HCT116 (cell line): ENCODE results near the gene NEURL4. TPM values are rescaled to one million over a fixed set of nuclear protein-coding genes. Genes with fewer than 3 reads are reported as not detected.

Source experiments
- ATAC-seq: fragments of 200-7000 bp; cut with Tn5 transposase; 2 replicates; pipeline ENCODE4 v1.9.1; 2020; ENCODE audit warnings: mild to moderate bottlenecking, moderate library complexity
- BruUV-seq: library from RNA; stranded (reverse); fragments of 400-500 nt; replicated peaks from 2 replicates; lab custom pipeline; 2021; lab: Mats Ljungman, UMichigan
- CTCF ChIA-PET: fragments of 300-600 bp; sonication (Branson Sonifier 250); formaldehyde crosslinking; loops from one replicate; lab custom pipeline; 2021; ENCODE audit warnings: antibody characterized with exemption; lab: Charles Lee
- POLR2A ChIA-PET: fragments of 300-600, 350-600 bp; sonication (Branson Sonifier 250); formaldehyde crosslinking; loops from one replicate; lab custom pipeline; 2021; ENCODE audit warnings: antibody characterized with exemption; lab: Charles Lee
- RAD21 ChIA-PET, 2 experiments: fragments of 300-600 bp; sonication (Branson Sonifier 250); formaldehyde crosslinking; loops; one replicate each; lab custom pipeline; 2023; ENCODE audit warnings: low total read pairs in 2 of 2; ENCODE audit not compliant: uncharacterized antibody in 2 of 2, unreplicated experiment in 2 of 2, low non-redundant PET in 1 of 2; lab: Charles Lee
- DNase-seq: peaks from one replicate; pipeline ENCODE4 v3.0.0-alpha.2; 2010; ENCODE audit warnings: low read depth, low spot score
- H2AFZ ChIP-seq: fragments of 200-600 bp; shearing (Covaris generic), sonication (generic); 2 replicates; pipeline ENCODE4 v1.6.1; 2017; ENCODE audit warnings: low read depth, mixed run types, mixed read lengths, antibody characterized with exemption, low read length; ENCODE audit not compliant: poor library complexity, severe bottlenecking
- H3K27ac ChIP-seq: 2 replicates; pipeline ENCODE4 v1.5.1; 2012; ENCODE audit warnings: low read depth, low read length
- H3K27me3 ChIP-seq: fragments of 200-600 bp; sonication (generic); 2 replicates; pipeline ENCODE4 v1.6.1; 2016; ENCODE audit warnings: mixed run types, low read length, mixed read lengths; ENCODE audit not compliant: insufficient read depth
- H3K36me3 ChIP-seq, 2 experiments: fragments of 200-500 bp in 1 of 2; fragments of 200-600 bp in 1 of 2; sonication (Bioruptor generic) in 1 of 2; sonication (generic) in 1 of 2; 2 replicates each; pipeline versions ENCODE4 v1.5.1 to v1.6.1; 2014 to 2016; ENCODE audit warnings: low read length in 2 of 2, inconsistent platforms in 1 of 2, mixed read lengths in 1 of 2, mixed run types in 1 of 2; ENCODE audit not compliant: insufficient read depth in 2 of 2, control insufficient read depth in 1 of 2
- H3K4me1 ChIP-seq, 2 experiments: fragments of 200-600 bp in 1 of 2; sonication (generic) in 1 of 2; 2 replicates each; pipeline versions ENCODE4 v1.5.1 to v1.6.1; 2012 to 2017; ENCODE audit warnings: low read length in 2 of 2, inconsistent platforms in 1 of 2, mild to moderate bottlenecking in 1 of 2, mixed read lengths in 1 of 2, mixed run types in 1 of 2, moderate library complexity in 1 of 2; ENCODE audit not compliant: insufficient read depth in 2 of 2, control insufficient read depth in 1 of 2
- H3K4me2 ChIP-seq: fragments of 200-600 bp; sonication (generic); 2 replicates; pipeline ENCODE4 v1.6.1; 2017; ENCODE audit warnings: mixed run types, low read length, mixed read lengths
- H3K4me3 ChIP-seq, 2 experiments: fragments of 200-600 bp in 1 of 2; sonication (generic) in 1 of 2; replicated peaks in 1 of 2; 2 replicates each; pipeline ENCODE4 v1.5.1; 2011 to 2016; ENCODE audit warnings: low read length in 2 of 2, control low read depth in 1 of 2, low read depth in 1 of 2, mild to moderate bottlenecking in 1 of 2, mixed read lengths in 1 of 2, mixed run types in 1 of 2
- H3K79me2 ChIP-seq: fragments of 200-600 bp; sonication (generic); 2 replicates; pipeline ENCODE4 v1.6.1; 2017; ENCODE audit warnings: mild to moderate bottlenecking, mixed run types, low read length, moderate library complexity, mixed read lengths; ENCODE audit not compliant: insufficient read depth
- H3K9ac ChIP-seq: fragments of 200-600 bp; sonication (generic); 2 replicates; pipeline ENCODE4 v1.6.1; 2016; ENCODE audit warnings: low read length, mixed read lengths
- H3K9me2 ChIP-seq: fragments of 200-600 bp; sonication (generic), shearing (Covaris generic); 2 replicates; pipeline ENCODE4 v1.6.1; 2017; ENCODE audit warnings: mixed run types, mild to moderate bottlenecking, moderate library complexity; ENCODE audit not compliant: insufficient read depth
- H3K9me3 ChIP-seq, 2 experiments: fragments of 200-500 bp in 1 of 2; fragments of 200-600 bp in 1 of 2; sonication (Bioruptor generic) in 1 of 2; sonication (generic) in 1 of 2; 2 replicates each; pipeline ENCODE4 v1.6.1; 2014 to 2017; ENCODE audit warnings: low read length in 2 of 2, mixed read lengths in 2 of 2, inconsistent platforms in 1 of 2, low read depth in 1 of 2, mild to moderate bottlenecking in 1 of 2, mixed run types in 1 of 2, moderate library complexity in 1 of 2; ENCODE audit not compliant: control insufficient read depth in 1 of 2, insufficient read depth in 1 of 2
- H4K20me1 ChIP-seq: fragments of 200-600 bp; sonication (generic), shearing (Covaris generic); 2 replicates; pipeline ENCODE4 v1.6.1; 2017; ENCODE audit warnings: mixed run types, mild to moderate bottlenecking, moderate library complexity; ENCODE audit not compliant: insufficient read depth
- CEBPB ChIP-seq: IDR thresholded peaks from 2 replicates; pipeline ENCODE4 v1.6.1; 2012; ENCODE audit warnings: low read depth
- CTCF ChIP-seq, 3 experiments: fragments of 200-600 bp in 1 of 3; sonication (generic) in 1 of 3; IDR thresholded peaks in 2 of 3; conservative IDR thresholded peaks in 1 of 3; 2 replicates each; pipeline ENCODE4 v1.5.1; 2012 to 2017; ENCODE audit warnings: low read depth in 2 of 3, low read length in 2 of 3, antibody characterized with exemption in 1 of 3, borderline replicate concordance in 1 of 3, control low read depth in 1 of 3, mild to moderate bottlenecking in 1 of 3, mixed read lengths in 1 of 3, mixed run types in 1 of 3, moderate library complexity in 1 of 3; ENCODE audit not compliant: insufficient read depth in 1 of 3
- EGR1 ChIP-seq: IDR thresholded peaks from 2 replicates; pipeline ENCODE4 v1.6.1; 2012; ENCODE audit warnings: low read depth
- EZH2 ChIP-seq: fragments of 200-600 bp; sonication (generic); IDR thresholded peaks from 2 replicates; pipeline ENCODE4 v1.6.1; 2017; ENCODE audit warnings: antibody characterized with exemption, mixed run types
- POLR2AphosphoS5 ChIP-seq: IDR thresholded peaks from 2 replicates; pipeline ENCODE4 v1.6.1; 2011; ENCODE audit warnings: mild to moderate bottlenecking, low read depth, low read length, moderate library complexity
- RAD21 ChIP-seq: IDR thresholded peaks from 2 replicates; pipeline ENCODE4 v1.6.1; 2012; ENCODE audit warnings: low read depth, mild to moderate bottlenecking
- SIN3A ChIP-seq: IDR thresholded peaks from 2 replicates; pipeline ENCODE4 v1.6.1; 2012; ENCODE audit warnings: low read depth
- SP1 ChIP-seq: IDR thresholded peaks from 2 replicates; pipeline ENCODE4 v1.6.1; 2012; ENCODE audit warnings: low read depth
- YY1 ChIP-seq: IDR thresholded peaks from 2 replicates; pipeline ENCODE4 v1.6.1; 2011; ENCODE audit warnings: low read length, low read depth, moderate library complexity, mild to moderate bottlenecking; ENCODE audit not compliant: insufficient replicate concordance; ENCODE audit errors: extremely low read depth
- ZBTB33 ChIP-seq: IDR thresholded peaks from 2 replicates; pipeline ENCODE4 v1.6.1; 2011; ENCODE audit warnings: mild to moderate bottlenecking, low read length, moderate library complexity; ENCODE audit not compliant: insufficient replicate concordance; ENCODE audit errors: extremely low read depth
- intact Hi-C: fragments of 100-400 bp; cut with micrococcal nuclease; formaldehyde crosslinking; loops from 2 replicates; pipeline ENCODE4 v1.10.0; 2022
- total RNA-seq: library from RNA; stranded (reverse); gene quantifications from one replicate; pipeline ENCODE4 v1.2.1, GENCODE V29; 2021; ENCODE audit not compliant: unreplicated experiment
- TF ChIP-seq, protein P1 (sequence below): IDR thresholded peaks from 2 replicates; pipeline ENCODE4 v1.6.1; 2012

The NEURL4 gene
- total RNA-seq, 1 experiment from 2014 or later = 56.9 TPM

GRCh38 chr17:7322520-7323194, 6.5 kb downstream of the NEURL4 start:
- BruUV-seq = no TSS peak
- Histone ChIP-seq H3K9me2 (no peaks in the 10 kb centered on the region), H3K27ac (no peak overlapping the region), H3K4me3 (no peak overlapping the region), H3K4me2 (no peak overlapping the region), H3K9me3 (no peaks in the 10 kb centered on the region), H3K27me3 (no peaks in the 10 kb centered on the region), H4K20me1 (no peaks in the 10 kb centered on the region), H3K9ac (no peak overlapping the region), H3K36me3 (peaks cover 24 to 63% of the 10 kb centered on the region in 2 experiments; a peak in 3 of 4 replicates), H2AFZ (no peak overlapping the region), H3K79me2 (peaks cover 7% of the 10 kb centered on the region; the same call in 1 of the 2 replicates), H3K4me1 (peaks cover 0 to 1% of the 10 kb centered on the region in 2 experiments; a peak in 2 of 4 replicates)
- ChIA-PET POLR2A (no interaction called here), CTCF (no interaction called here), RAD21 (no interaction called here)
- TF ChIP-seq RAD21 = no peak
- no peak for TF ChIP-seq CTCF (IDR thresholded peaks at IDR 0.05 in 2 of 3, conservative IDR thresholded peaks at IDR 0.05 in 1 of 3; ENCODE audit: borderline replicate concordance in 1 of 3, insufficient read depth in 1 of 3, low read depth in 2 of 3, low read length in 2 of 3)
- TF ChIP-seq SIN3A = no peak
- no peak for TF ChIP-seq POLR2AphosphoS5
- TF ChIP-seq ZBTB33 = no peak
- no peak for TF ChIP-seq YY1
- TF ChIP-seq SP1 = no peak
- TF ChIP-seq, protein P1, sequence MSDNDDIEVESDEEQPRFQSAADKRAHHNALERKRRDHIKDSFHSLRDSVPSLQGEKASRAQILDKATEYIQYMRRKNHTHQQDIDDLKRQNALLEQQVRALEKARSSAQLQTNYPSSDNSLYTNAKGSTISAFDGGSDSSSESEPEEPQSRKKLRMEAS = no peak
- TF ChIP-seq EZH2 = no peak
- no peak for TF ChIP-seq EGR1
- TF ChIP-seq CEBPB = no peak
- intact Hi-C loops = no loop called here
- DNase-seq (no peak), ATAC-seq (no peak)
